BLaER1 (cell line): ENCODE results near the gene TMEM222.
"Not testable (repeated sequence)": the region's sequence is repeated elsewhere in the genome, so short reads cannot be mapped to it uniquely, and the experiment has no call there.

Experiments used
- H3K27ac ChIP-seq: shearing (Covaris generic); formaldehyde crosslinking; 2 replicates; pipeline ENCODE4 v1.8.1; 2022
- H3K27me3 ChIP-seq: shearing (Covaris generic); formaldehyde crosslinking; 2 replicates; pipeline ENCODE4 v1.8.1; 2022
- H3K36me3 ChIP-seq: shearing (Covaris generic); formaldehyde crosslinking; 2 replicates; pipeline ENCODE4 v1.8.1; 2022
- H3K4me1 ChIP-seq: shearing (Covaris generic); formaldehyde crosslinking; 2 replicates; pipeline ENCODE4 v1.8.1; 2022
- H3K4me2 ChIP-seq: shearing (Covaris generic); formaldehyde crosslinking; 2 replicates; pipeline ENCODE4 v1.8.1; 2022
- H3K4me3 ChIP-seq: shearing (Covaris generic); formaldehyde crosslinking; 2 replicates; pipeline ENCODE4 v1.8.1; 2022
- H3K9ac ChIP-seq: shearing (Covaris generic); formaldehyde crosslinking; 2 replicates; pipeline ENCODE4 v1.8.1; 2022
- H3K9me3 ChIP-seq: shearing (Covaris generic); formaldehyde crosslinking; 2 replicates; pipeline ENCODE4 v1.8.1; 2022
- H4K20me1 ChIP-seq: shearing (Covaris generic); formaldehyde crosslinking; 2 replicates; pipeline ENCODE4 v1.8.1; 2022
- Cebpa-rat ChIP-seq: shearing (Covaris generic); IDR thresholded peaks from 2 replicates; pipeline ENCODE4 v1.8.1; 2022

Gene TMEM222, protein sequence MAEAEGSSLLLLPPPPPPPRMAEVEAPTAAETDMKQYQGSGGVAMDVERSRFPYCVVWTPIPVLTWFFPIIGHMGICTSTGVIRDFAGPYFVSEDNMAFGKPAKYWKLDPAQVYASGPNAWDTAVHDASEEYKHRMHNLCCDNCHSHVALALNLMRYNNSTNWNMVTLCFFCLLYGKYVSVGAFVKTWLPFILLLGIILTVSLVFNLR

DNA sequence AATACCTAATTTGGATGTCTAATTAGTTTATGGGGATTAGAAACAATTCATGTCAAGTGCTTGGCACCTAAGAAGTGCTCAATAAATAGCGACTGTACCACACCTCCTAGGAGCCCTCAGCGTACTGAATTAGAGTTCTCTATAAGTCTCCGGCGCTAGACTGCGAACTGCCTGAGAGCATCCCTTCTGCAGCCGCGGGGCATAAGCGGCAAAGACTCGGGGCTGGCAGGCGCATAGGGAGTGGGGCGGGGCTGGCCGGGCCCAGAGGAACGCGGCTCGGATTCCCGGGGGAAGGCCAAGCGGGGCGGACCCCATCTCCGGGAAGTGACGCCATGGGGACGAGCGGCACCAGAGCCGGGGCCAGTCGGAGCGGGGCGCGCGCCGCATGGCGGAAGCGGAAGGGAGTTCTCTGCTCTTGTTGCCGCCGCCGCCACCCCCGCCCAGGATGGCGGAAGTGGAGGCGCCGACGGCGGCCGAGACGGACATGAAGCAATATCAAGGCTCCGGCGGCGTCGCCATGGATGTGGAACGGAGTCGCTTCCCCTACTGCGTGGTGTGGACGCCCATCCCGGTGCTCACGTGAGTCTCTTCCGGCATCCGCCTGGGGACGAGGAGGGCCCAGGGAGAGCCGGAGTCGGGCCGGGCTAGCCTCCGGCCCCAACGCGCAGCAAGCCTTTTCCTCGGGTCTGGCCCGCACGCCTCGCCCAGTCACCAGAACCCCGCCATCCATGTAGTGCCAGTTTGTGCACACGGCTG, at the start of gene TMEM222:
TSS of gene TMEM222 (plus strand) at position 351 of the 756 bp plus-strand sequence. CDS start at position 386, 35 bp downstream.
- Histone ChIP-seq H4K20me1 (peaks cover 29% of the 10 kb centered on the region; the same call in 1 of the 2 replicates), H3K36me3 (peaks cover 30% of the 10 kb centered on the region), H3K9me3 (no peaks in the 10 kb centered on the region), H3K9ac (peak within 1 kb of the TSS; percentile 94), H3K4me3 (peak within 1 kb of the TSS; percentile 82), H3K4me1 (peaks cover 18% of the 10 kb centered on the region), H3K4me2 (peak within 1 kb of the TSS; percentile 95), H3K27me3 (no peaks in the 10 kb centered on the region), H3K27ac (peak within 1 kb of the TSS; percentile 92)
- peak; percentile 97 for TF ChIP-seq Cebpa-rat

GRCh38 chr1:27274204-27274603, 47.8 kb upstream of the TMEM222 start:
- TF ChIP-seq Cebpa-rat = no peak
- H3K27me3 ChIP-seq = no peaks in the 10 kb centered on the region
- peaks cover 19% of the 10 kb centered on the region for H3K9me3 ChIP-seq
- H3K9ac ChIP-seq = no peak overlapping the region
- H3K27ac ChIP-seq = no peak overlapping the region
- H3K4me1 ChIP-seq = no peaks in the 10 kb centered on the region
- H3K4me2 ChIP-seq = no peak overlapping the region
- H3K36me3 ChIP-seq = peaks cover 43% of the 10 kb centered on the region
- H4K20me1 ChIP-seq = no peaks in the 10 kb centered on the region
- H3K4me3 ChIP-seq = no peak overlapping the region

GRCh38 chr1:27275696-27276095, 46.3 kb upstream of the TMEM222 start:
- Histone ChIP-seq H4K20me1 (no peaks in the 10 kb centered on the region), H3K9me3 (peaks cover 19% of the 10 kb centered on the region), H3K4me1 (no peaks in the 10 kb centered on the region), H3K36me3 (peaks cover 32% of the 10 kb centered on the region), H3K4me2 (no peak overlapping the region), H3K4me3 (no peak overlapping the region), H3K9ac (no peak overlapping the region), H3K27ac (no peak overlapping the region), H3K27me3 (no peaks in the 10 kb centered on the region)
- no peak for TF ChIP-seq Cebpa-rat

DNA sequence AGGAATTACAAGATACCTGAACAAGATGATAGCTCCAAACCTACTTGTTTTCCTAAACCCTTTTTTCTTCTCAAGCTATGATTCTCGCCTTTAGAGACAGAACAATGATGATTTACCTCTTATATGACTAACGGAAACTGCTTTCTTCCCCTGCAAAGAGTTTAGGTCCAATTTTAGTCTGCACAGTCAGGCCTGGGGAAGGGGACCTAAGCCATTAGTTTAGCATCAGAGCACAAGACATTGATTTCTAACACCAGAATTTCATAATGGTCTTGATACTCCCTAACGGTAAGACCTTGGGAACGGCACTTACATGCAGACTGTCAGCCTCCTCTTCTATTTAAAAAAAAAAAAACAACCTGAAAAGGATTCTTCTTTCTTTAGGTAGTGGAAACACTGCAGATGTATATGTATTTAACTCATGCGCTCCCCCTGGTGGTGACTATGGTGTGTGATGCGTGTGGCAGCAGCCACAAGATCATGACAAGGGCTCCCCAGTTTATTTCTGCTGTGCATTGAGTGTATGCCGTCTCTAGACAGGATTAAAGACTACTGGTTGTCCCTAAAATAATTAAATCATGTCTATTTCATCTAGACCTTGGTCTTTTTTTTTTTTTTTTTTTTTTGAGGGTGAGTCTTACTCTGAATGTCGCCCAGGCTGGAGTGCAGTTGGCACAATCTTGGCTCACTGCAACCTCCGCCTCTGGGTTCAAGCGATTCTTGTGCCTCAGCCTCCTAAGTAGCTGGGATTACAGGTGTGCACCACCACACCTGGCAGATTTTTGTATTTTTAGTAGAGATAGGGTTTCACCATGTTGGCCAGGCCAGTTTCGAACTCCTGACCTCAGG, 37.3 kb upstream of the TMEM222 start:
- TF ChIP-seq Cebpa-rat = no peak
- Histone ChIP-seq H3K4me2 (no peak overlapping the region), H3K4me3 (no peak overlapping the region), H3K9me3 (no peaks in the 10 kb centered on the region), H4K20me1 (no peaks in the 10 kb centered on the region), H3K9ac (no peak overlapping the region), H3K27me3 (no peaks in the 10 kb centered on the region), H3K36me3 (peaks cover 50% of the 10 kb centered on the region), H3K4me1 (no peaks in the 10 kb centered on the region), H3K27ac (no peak overlapping the region)

DNA sequence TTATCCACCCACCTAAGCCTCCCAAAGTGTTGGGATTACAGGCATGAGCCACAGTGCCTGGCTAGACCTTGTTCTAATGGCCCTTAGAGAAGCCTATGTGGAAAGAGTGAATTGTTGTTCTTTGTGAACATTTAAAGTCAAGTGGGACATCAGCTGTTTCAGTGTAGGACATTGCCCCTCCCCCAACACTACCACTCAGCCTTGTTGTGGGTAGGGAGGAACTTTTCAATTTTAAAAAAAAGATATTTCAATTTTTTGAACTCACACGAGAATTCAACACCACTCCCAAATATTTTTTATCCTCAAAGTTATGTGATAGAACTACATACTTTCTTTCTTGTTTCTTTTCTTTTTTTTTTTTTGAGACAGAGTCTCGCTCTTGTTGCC, 36.7 kb upstream of the TMEM222 start:
- Histone ChIP-seq H3K27me3 (no peaks in the 10 kb centered on the region), H3K27ac (no peak overlapping the region), H3K4me3 (no peak overlapping the region), H3K36me3 (peaks cover 55% of the 10 kb centered on the region), H3K4me1 (no peaks in the 10 kb centered on the region), H4K20me1 (no peaks in the 10 kb centered on the region), H3K9ac (no peak overlapping the region), H3K4me2 (no peak overlapping the region), H3K9me3 (no peaks in the 10 kb centered on the region)
- TF ChIP-seq Cebpa-rat = no peak

DNA sequence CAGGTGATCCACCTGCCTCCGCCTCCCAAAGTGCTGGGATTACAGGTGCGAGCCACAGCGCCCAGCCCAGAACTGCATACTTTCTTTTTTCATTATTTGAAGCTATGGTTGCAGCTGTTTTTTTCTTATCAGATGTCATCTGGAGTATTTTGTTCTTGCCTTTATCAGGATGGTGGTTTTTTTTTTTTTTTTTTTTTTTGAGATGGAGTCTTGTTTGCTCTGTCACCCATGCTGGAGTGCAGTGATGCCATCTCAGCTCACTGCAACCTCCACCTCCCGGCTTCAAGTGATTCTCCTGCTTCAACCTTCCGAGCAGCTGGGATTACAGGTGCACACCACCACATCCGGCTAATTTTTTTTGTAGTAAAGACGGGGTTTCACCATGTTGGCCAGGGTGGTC, 36.1 kb upstream of the TMEM222 start:
- not testable (repeated sequence) for H3K9ac ChIP-seq, H3K4me3 ChIP-seq, H3K27ac ChIP-seq, H3K27me3 ChIP-seq, H3K9me3 ChIP-seq, H3K4me2 ChIP-seq, H4K20me1 ChIP-seq, H3K4me1 ChIP-seq
- H3K36me3 ChIP-seq = peaks cover 60% of the 10 kb centered on the region

GRCh38 chr1:27289125-27289524, 32.8 kb upstream of the TMEM222 start:
- H3K4me1 ChIP-seq, H3K9ac ChIP-seq, H4K20me1 ChIP-seq, H3K4me3 ChIP-seq, H3K27ac ChIP-seq, H3K4me2 ChIP-seq, H3K27me3 ChIP-seq, H3K9me3 ChIP-seq: not testable (repeated sequence)
- H3K36me3 ChIP-seq = peaks cover 73% of the 10 kb centered on the region

DNA sequence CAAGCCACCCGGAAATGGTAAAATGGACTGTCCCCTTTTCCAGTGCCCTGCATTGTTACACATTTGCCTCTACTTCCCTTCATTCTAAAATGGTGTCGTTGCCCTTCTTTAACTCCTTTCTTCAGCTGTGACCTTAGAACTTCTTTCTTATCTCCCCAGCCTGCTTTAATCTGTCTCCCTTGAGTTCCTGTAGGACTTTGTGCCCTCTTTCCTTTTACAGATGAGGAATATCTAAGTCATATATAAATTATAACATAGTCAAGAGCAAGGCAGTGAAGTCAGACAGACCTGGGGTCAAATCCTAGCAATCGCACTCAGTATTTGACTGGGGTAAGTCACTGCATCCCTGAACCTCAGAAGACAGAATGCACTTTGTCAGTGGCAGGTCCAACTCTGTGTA, 31.4 kb upstream of the TMEM222 start:
- H3K36me3 ChIP-seq = peaks cover 80% of the 10 kb centered on the region

GRCh38 chr1:27292106-27292505, 29.9 kb upstream of the TMEM222 start:
- Histone ChIP-seq H3K36me3 (peaks cover 85% of the 10 kb centered on the region), H3K4me3 (no peak overlapping the region), H3K27ac (no peak overlapping the region), H3K9me3 (no peaks in the 10 kb centered on the region), H4K20me1 (no peaks in the 10 kb centered on the region), H3K4me1 (no peaks in the 10 kb centered on the region), H3K27me3 (no peaks in the 10 kb centered on the region), H3K9ac (no peak overlapping the region), H3K4me2 (no peak overlapping the region)
- no peak for TF ChIP-seq Cebpa-rat

More for the DNA sequence above, 31.4 kb upstream of the TMEM222 start:
- Histone ChIP-seq H3K27me3 (no peaks in the 10 kb centered on the region), H3K9me3 (no peaks in the 10 kb centered on the region), H3K4me2 (no peak overlapping the region), H3K27ac (no peak overlapping the region), H3K4me1 (no peaks in the 10 kb centered on the region), H3K9ac (no peak overlapping the region), H3K4me3 (no peak overlapping the region), H4K20me1 (no peaks in the 10 kb centered on the region)
- no peak for TF ChIP-seq Cebpa-rat

DNA sequence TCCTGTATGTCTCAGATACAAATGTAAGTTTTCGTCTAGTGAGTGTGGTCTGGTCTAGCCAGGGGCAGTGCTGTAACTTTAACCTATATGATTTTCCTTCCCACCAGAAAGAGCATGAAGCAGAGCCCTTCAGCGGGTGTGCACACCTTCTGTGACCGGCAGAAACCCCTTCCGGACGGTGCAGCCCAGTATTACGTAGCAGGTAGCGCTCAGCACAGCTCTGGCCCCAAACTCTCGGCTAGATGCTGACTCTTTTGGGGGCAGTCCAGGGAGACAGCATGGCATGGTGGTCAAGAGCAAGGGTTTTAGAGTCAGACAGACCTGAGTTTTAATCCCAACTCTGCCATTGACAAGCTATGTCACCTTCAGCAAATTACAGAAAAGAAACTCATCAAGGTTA, 28.0 kb upstream of the TMEM222 start:
- H3K9me3 ChIP-seq = no peaks in the 10 kb centered on the region
- H3K4me3 ChIP-seq = no peak overlapping the region
- no peaks in the 10 kb centered on the region for H4K20me1 ChIP-seq
- no peak overlapping the region for H3K4me2 ChIP-seq
- H3K9ac ChIP-seq = no peak overlapping the region
- H3K4me1 ChIP-seq = no peaks in the 10 kb centered on the region
- TF ChIP-seq Cebpa-rat = no peak
- H3K36me3 ChIP-seq = peaks cover 93% of the 10 kb centered on the region
- no peaks in the 10 kb centered on the region for H3K27me3 ChIP-seq
- H3K27ac ChIP-seq = no peak overlapping the region
